Measurements from ENCODE around the gene CRYL1. TPM values are rescaled to one million over a fixed set of nuclear protein-coding genes. Genes with fewer than 3 reads are reported as not detected.

Gene CRYL1
- total RNA-seq, 2 donors from 2014 or later = 24.9 to 31.0 TPM

- no peak for DNase-seq
- intact Hi-C loops (cut with DNase I) = no loop called here
- ATAC-seq = peak in 1 of 2 donors; percentile 35
Observed at GRCh38 chr13:20544201-20544923, 18.7 kb upstream of the CRYL1 start.

- ATAC-seq = no peak
- no peak for DNase-seq
- intact Hi-C loops (cut with DNase I) = no loop called here
Observed at GRCh38 chr13:20536992-20537391, 11.3 kb upstream of the CRYL1 start.

DNA sequence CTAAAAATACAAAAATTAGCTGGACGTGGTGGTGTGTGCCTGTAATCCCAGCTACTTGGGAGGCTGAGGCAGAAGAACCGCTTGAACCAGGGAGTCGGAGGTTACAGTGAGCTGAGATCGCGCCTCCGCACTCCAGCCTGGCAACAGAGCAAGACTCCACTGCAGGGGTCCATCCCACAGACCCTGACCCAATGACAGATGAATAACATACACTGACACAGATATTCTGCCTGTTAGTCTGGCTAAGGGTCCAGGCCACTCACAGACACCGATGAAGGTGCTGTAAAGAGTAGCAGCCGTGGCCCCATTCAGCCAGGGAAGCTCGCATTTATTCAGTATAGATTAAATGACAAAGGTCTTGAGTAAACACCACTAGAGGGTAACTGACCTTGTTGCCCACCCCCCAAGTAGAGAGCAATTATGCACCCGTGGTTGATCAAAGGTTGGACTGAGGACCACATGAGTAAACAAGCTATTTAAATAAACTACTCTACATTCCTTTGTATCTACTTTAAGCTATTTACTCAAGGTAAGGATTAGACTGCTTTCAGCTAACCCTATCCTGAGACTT is 8.5 kb upstream of the CRYL1 start:
- intact Hi-C loops (cut with DNase I) = no loop called here
- DNase-seq = no peak
- no peak for ATAC-seq

DNA sequence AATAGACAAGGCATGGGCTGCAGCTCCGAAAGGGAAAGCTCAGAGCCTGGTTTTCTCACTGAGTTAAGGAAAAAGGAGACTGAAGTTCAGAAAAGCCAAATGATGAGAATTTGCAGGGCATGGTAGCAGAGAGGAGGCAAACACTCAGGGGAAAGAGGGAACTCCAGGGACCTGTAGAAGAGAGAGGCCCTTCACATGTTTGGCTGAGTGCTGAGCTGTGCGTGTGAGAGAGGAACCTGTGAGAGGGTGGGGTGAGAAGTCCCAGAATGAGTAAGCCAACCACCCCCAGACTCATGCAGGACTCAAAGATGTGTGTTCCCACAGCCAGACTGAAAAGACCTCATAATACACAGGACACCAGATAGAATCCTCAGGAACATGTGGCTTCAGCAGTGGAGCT is 2.8 kb upstream of the CRYL1 start:
- intact Hi-C loops (cut with DNase I) = loop anchor here in 1 of 2 donors (5.0 kb wide), 1 partner anchor 39 kb away; the partner anchor contains the start of gene IFT88
- no peak for DNase-seq
- no peak for ATAC-seq

- no peak for DNase-seq
- intact Hi-C loops (cut with DNase I) = loop anchor here (2.0 to 5.0 kb wide), 2 partner anchors 41 to 42 kb away; partner anchors contain the start of gene IFT88 (in 1 of the 2)
- ATAC-seq = no peak
Observed at GRCh38 chr13:20526664-20527063, 1.0 kb upstream of the CRYL1 start.

DNA sequence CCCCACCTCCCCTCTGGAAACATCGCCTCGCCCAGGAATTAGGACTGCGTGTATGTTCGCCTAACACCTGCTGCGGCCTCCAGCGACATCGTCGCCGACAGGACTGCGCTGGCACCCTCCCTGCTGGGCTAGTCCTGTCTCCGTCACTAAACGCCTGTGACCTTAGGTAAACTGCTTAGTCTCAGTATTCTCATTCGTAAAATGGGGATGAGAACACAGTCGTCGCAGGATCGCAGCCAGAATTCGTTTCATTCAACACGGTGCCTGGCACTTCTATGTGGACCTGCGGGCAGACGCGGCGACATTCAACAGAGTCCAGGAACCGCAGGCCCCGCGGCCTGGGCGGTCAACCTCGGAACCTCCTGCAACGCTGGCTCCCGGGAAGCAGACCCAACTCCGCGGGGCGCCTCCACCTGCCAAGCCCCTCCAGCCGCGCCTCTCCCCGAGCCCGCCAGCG is 485 bp downstream of the CRYL1 start:
- DNase-seq (peak; percentile 38), ATAC-seq (peak; percentile 23 to 29)
- intact Hi-C loops (cut with DNase I) = loop anchor here in 1 of 2 donors (5.0 kb wide), 1 partner anchor 42 kb away; the partner anchor contains the start of gene IFT88

- ATAC-seq (no peak), DNase-seq (no peak)
- intact Hi-C loops (cut with DNase I) = no loop called here
Observed at GRCh38 chr13:20521364-20522115, 4.1 kb downstream of the CRYL1 start.

GRCh38 chr13:20519875-20520274 is 5.8 kb downstream of the CRYL1 start:
- no peak for ATAC-seq
- intact Hi-C loops (cut with DNase I) = no loop called here
- DNase-seq = no peak

GRCh38 chr13:20518660-20519100 is 7.0 kb downstream of the CRYL1 start:
- DNase-seq = no peak
- intact Hi-C loops (cut with DNase I) = no loop called here
- peak in 1 of 2 donors; percentile 69 for ATAC-seq

- intact Hi-C loops (cut with DNase I) = no loop called here
- no peak for DNase-seq
- no peak for ATAC-seq
Observed at GRCh38 chr13:20514866-20515265, 10.8 kb downstream of the CRYL1 start.

DNA sequence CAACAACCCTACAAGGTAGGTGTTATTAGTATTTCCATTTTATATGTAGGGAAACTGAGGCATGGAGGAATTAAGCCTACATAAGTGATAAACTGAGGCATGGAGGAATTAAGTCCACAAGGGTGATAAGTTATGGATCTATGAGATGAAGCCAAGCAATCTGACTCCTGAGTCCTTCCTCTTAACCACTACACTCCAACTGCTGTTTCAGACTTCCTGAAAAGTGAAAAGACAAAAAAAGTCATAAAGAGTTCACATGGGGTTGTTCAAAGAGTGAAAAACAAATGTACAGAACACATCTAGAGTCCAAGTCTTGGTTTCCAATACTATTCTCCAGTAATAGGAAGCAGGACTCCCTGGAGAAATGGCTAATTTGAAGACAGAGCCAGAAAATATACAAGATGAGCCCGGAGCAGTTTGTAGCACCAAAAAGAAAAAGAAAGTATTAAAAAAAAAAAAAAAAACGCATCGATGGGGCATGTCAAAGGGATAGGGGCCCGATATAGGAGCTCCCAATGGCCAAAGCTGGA is 12.1 kb downstream of the CRYL1 start:
- intact Hi-C loops (cut with DNase I) = no loop called here
- DNase-seq (no peak), ATAC-seq (no peak)

DNA sequence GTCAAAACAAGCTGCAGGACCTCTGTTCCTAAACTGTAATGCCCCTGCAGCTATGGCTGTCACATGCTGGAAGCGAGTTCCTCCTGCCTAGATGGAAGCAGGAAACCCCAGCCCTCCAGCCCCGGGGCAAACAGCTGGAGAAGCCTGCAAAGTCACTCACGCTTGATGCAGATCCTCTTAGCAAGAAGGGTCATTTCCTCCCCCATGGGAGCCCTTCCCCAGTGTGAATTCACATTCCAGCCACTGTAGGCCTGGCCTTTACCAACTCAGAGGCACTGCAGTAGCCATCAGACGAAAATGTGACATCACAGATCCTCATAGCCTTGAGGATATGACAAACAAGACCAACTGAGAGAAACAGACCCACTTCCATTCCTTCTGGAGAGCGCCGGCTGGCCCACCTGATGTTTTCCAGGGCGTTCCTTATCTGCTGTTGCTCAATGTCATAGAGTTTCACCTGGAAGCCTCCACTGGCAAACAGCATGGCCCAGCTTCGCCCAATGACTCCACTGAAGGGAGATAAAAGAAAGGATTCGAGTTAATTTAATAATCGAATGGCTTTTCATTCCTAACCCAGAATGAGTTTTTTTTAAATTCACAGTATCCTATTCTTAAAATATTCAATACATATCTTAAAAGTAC is 13.5 kb downstream of the CRYL1 start:
- intact Hi-C loops (cut with DNase I) = no loop called here
- DNase-seq (no peak), ATAC-seq (no peak)

DNA sequence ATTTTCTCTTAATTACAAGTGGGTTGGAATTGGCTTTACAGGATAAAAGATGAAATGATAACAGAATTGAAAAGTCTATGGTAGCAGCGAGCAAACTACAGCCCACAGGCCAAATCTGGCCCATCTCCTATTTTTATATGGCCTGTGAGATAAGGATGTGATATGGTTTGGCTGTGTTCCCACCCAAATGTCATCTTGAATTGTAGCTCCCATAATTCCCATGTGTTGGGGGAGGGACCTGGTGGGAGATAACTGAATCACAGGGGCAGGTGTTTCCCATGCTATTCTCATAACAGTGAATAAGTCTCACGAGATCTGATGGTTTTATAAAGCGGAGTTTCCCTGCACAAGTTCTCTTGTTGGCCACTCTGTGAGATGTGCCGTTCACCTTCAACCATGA is 19.0 kb downstream of the CRYL1 start:
- intact Hi-C loops (cut with DNase I) = no loop called here
- no peak for ATAC-seq
- DNase-seq = no peak

DNA sequence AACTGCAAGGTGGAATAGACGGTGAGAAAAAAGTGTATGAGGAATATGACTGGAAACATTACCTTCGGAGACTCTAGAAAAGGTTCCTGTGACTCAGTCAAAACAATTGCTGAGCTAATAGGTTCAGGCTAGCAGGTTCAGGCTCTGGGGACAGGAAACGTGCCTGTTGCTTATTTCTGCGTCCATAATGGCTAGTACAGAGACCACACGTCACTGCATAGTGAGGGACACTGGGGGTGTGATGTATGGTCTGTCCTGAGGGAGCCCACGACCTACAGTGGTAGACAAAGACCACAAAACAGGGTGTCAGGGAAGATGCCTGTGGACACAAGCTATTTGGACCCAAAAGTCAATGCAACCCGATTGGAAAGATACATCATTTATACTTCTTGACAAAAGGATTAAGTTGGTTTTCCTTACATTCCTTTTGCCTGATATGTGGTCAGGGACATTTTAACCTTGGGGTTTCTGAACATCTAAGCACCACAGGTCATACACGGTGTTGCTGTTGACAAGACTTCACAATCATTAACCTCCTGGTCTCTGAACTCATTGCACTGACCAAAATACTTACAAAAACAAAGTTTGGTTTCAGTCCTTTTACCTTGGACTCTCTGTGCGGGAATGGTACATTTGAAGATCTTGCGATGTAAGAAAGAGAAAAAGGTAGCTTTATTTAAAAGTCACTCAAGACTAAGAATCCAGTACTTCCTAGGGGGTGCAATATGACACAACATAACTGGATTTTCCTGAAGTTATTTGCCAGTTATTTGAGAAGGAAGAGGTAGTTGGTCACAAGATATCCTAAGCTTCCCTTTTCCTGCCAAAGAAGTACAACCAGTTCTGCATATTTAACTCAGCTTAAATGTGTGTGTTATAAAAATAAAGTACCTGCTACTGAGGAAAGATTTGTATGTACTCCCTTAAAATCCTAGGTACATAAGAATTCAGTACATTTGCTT is 20.0 kb downstream of the CRYL1 start:
- intact Hi-C loops (cut with DNase I) = no loop called here
- DNase-seq = no peak
- ATAC-seq = no peak

DNA sequence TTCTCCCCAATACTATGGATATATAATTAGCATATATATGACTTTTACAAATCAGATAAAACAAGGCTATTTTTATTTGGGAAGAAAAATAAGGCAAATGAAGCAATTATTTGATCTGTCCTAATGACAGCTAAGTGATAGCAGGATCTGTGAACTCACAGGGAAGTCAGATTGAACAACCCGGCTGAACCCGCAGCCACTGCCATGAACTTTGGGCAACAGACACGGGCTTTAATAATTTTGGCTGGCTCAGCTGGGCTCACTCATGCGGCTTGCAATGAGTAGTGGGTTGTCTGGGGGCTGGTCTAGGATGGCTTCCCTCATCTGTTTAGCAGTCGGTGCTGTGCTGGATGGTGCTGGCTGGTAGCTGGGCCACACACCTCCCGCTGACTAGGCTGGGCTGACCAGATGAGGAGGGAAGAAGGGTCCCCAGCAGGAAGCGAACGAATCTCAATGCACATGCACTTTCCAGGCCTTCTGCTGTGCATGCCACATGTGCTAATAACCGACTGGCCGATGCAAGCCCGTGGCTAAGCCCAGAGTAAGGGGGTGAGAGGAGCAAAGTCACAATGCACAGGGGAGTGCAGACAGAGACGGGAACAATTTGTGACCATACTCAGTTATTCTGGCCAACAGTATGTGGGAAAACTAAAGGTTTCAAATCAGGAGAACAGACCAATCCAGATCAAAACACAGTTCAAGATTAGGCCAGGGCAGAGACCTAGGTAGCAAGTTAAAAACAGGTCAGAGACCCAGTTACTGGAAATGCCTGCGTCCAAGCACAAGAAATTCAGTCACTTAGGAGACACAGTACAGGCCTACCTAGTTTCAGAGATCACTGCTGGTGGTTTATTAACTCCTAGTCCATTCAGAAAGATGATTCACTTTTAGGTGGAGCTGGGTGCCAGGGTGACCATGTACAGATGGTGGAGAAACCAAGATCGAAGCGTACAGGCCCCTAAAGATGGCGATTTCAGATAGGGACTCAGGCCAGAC is 22.3 kb downstream of the CRYL1 start:
- intact Hi-C loops (cut with DNase I) = no loop called here
- no peak for DNase-seq

DNA sequence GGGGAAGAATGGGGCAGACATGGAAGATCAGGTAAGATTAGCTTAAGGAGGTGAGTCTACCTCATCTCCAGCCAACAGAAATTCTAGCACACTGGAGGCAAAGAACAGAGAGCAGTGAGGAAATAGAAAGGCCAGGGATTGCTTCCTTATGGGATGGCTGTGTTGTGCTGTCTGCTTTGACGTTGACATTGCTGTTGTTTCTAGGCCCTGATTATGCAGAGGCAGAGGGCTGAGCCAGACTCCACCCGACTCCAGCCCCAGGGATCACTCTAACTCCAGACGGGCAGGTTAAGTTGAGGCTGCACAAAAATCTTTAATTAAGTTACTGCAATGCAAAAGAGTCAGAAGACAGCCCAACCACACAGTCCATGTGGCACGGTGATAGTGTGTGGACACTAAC is 24.1 kb downstream of the CRYL1 start:
- DNase-seq (no peak), ATAC-seq (no peak)
- intact Hi-C loops (cut with DNase I) = no loop called here

More for the DNA sequence above, 22.3 kb downstream of the CRYL1 start:
- no peak for ATAC-seq

- no peak for DNase-seq
- ATAC-seq = peak in 1 of 2 donors; percentile 33
- intact Hi-C loops (cut with DNase I) = no loop called here
Observed at GRCh38 chr13:20501120-20501519, 24.5 kb downstream of the CRYL1 start.
